Esophagus muscularis mucosa (tissue), 4 donors: ENCODE results near the gene FBP1. TPM values are rescaled to one million over a fixed set of nuclear protein-coding genes. Genes with fewer than 3 reads are reported as not detected.

Experiments used
- DNase-seq: peaks from one replicate; pipeline ENCODE4 v3.0.0-alpha.2; 2017; ENCODE audit errors: extremely low spot score
- H3K27ac ChIP-seq, 4 donors: fragments of 200-600 bp; sonication (generic); replicated peaks in 1 of 4; 1 replicate in 3 of 4; 2 replicates in 1 of 4; pipeline ENCODE4 v1.5.1; 2016 to 2019; ENCODE audit warnings: mild to moderate bottlenecking in 1 of 4
- H3K27me3 ChIP-seq, 4 donors: fragments of 200-600 bp; sonication (generic); one replicate each; pipeline versions ENCODE4 v1.5.1 to v1.6.0; 2016 to 2019
- H3K36me3 ChIP-seq, 4 donors: fragments of 200-600 bp; sonication (generic); one replicate each; pipeline ENCODE4 v1.5.1; 2016 to 2019
- H3K4me1 ChIP-seq, 4 donors: fragments of 200-600 bp; sonication (generic); one replicate each; pipeline ENCODE4 v1.5.1; 2016 to 2019
- H3K4me3 ChIP-seq, 4 donors: fragments of 200-600 bp; sonication (generic); 1 replicate in 2 of 4; 2 replicates in 2 of 4; pipeline ENCODE4 v1.5.1; 2016 to 2019; ENCODE audit warnings: mild to moderate bottlenecking in 4 of 4, moderate library complexity in 1 of 4
- H3K9me3 ChIP-seq, 4 donors: fragments of 200-600 bp; sonication (generic); 1 replicate in 3 of 4; 2 replicates in 1 of 4; pipeline ENCODE4 v1.5.1; 2016 to 2019
- CTCF ChIP-seq, 3 experiments: fragments of 200-600 bp in 2 of 3; fragments of 450-650 bp in 1 of 3; sonication (generic) in 2 of 3; IDR thresholded peaks; one replicate each; pipeline ENCODE4 v1.5.1; 2017 to 2019; ENCODE audit warnings: antibody characterized with exemption in 3 of 3, mild to moderate bottlenecking in 2 of 3, moderate library complexity in 1 of 3
- EP300 ChIP-seq: sonication (generic); formaldehyde crosslinking; IDR thresholded peaks from one replicate; pipeline ENCODE4 v1.6.1; 2017; ENCODE audit warnings: antibody characterized with exemption
- POLR2A ChIP-seq: fragments of 450-650 bp; IDR thresholded peaks from one replicate; pipeline ENCODE4 v1.6.1; 2017; ENCODE audit warnings: antibody characterized with exemption, moderate library complexity, mild to moderate bottlenecking, low read depth
- POLR2AphosphoS5 ChIP-seq, 2 donors: sonication (generic); formaldehyde crosslinking; IDR thresholded peaks; one replicate each; pipeline ENCODE4 v1.6.1; 2017; ENCODE audit warnings: antibody characterized with exemption in 2 of 2
- WGBS: methylation state at CpG from one replicate; pipeline ENCODE4 v1.1.5; 2018; 5-methylcytosine and 5-hydroxymethylcytosine counted together
- intact Hi-C: fragments of 100-400 bp; cut with DNase I; formaldehyde crosslinking; loops from one replicate; pipeline ENCODE4 v1.15.1; 2023
- total RNA-seq, 4 donors: library from RNA; depleted of rRNA; stranded (reverse); fragments of >200 nt; gene quantifications; one replicate each; pipeline versions ENCODE4 v1.1.0 to v1.2.1, GENCODE V29; 2016

FBP1 gene
- total RNA-seq, 4 donors from 2014 or later, result 1.2 to 4.6 (median 2.2) TPM

GRCh38 chr9:94676446-94677131, 37.3 kb upstream of the FBP1 start:
- no peak for DNase-seq
- WGBS, result 90% methylated on average over 9 of the region's 9 CpGs
- Histone ChIP-seq H3K9me3 (no peaks in the 10 kb centered on the region), H3K27ac (no peak overlapping the region), H3K27me3 (no peaks in the 10 kb centered on the region), H3K36me3 (no peaks in the 10 kb centered on the region), H3K4me1 (peaks cover 13 to 20% (median 17%) of the 10 kb centered on the region in 4 donors), H3K4me3 (no peak overlapping the region)
- TF ChIP-seq POLR2AphosphoS5 (IDR thresholded peaks at IDR 0.05), result no peak
- TF ChIP-seq EP300, result no peak
- no peak for TF ChIP-seq POLR2A
- TF ChIP-seq CTCF (IDR thresholded peaks at IDR 0.05), result no peak
- intact Hi-C loops, result loop anchor here (5.0 kb wide), 1 partner anchor 96 kb away; no protein-coding TSS in a partner anchor

- no peaks in the 10 kb centered on the region for H3K27me3 ChIP-seq
- intact Hi-C loops, result loop anchor here (5.0 kb wide), 1 partner anchor 97 kb away; no protein-coding TSS in a partner anchor
- H3K9me3 ChIP-seq, result no peaks in the 10 kb centered on the region
- H3K4me3 ChIP-seq, result no peak overlapping the region
- no peak for DNase-seq
- H3K27ac ChIP-seq, result peak overlapping the region in 3 of 4 donors; percentile 16 to 44 (median 38)
- no peaks in the 10 kb centered on the region for H3K36me3 ChIP-seq
- TF ChIP-seq EP300 (no peak), POLR2AphosphoS5 (IDR thresholded peaks at IDR 0.05) (peak in 1 of 2 donors; percentile 10), CTCF (IDR thresholded peaks at IDR 0.05) (no peak), POLR2A (no peak)
- peaks cover 11 to 17% (median 15%) of the 10 kb centered on the region in 4 donors for H3K4me1 ChIP-seq
- 48% methylated on average over 7 of the region's 7 CpGs for WGBS
Measured at GRCh38 chr9:94675008-94675881, 35.9 kb upstream of the FBP1 start.

- no peak overlapping the region for H3K4me3 ChIP-seq
- H3K27me3 ChIP-seq, result no peaks in the 10 kb centered on the region
- H3K9me3 ChIP-seq, result no peaks in the 10 kb centered on the region
- no peaks in the 10 kb centered on the region for H3K36me3 ChIP-seq
- peaks cover 15 to 21% (median 20%) of the 10 kb centered on the region in 4 donors for H3K4me1 ChIP-seq
- no peak overlapping the region for H3K27ac ChIP-seq
- TF ChIP-seq CTCF (IDR thresholded peaks at IDR 0.05) (no peak), POLR2AphosphoS5 (IDR thresholded peaks at IDR 0.05) (no peak), EP300 (no peak), POLR2A (no peak)
- no peak for DNase-seq
- 78% methylated on average over 2 of the region's 2 CpGs for WGBS
- intact Hi-C loops, result no loop called here
Measured at GRCh38 chr9:94672811-94673487, 33.6 kb upstream of the FBP1 start.

GRCh38 chr9:94668928-94669729, 29.8 kb upstream of the FBP1 start:
- no peaks in the 10 kb centered on the region for H3K36me3 ChIP-seq
- intact Hi-C loops, result no loop called here
- no peaks in the 10 kb centered on the region for H3K27me3 ChIP-seq
- H3K9me3 ChIP-seq, result no peaks in the 10 kb centered on the region
- TF ChIP-seq POLR2AphosphoS5 (IDR thresholded peaks at IDR 0.05), result no peak
- peak; percentile 54 to 70 (median 58) for TF ChIP-seq CTCF (IDR thresholded peaks at IDR 0.05)
- WGBS, result 49% methylated on average over 17 of the region's 17 CpGs
- H3K27ac ChIP-seq, result no peak overlapping the region
- DNase-seq, result no peak
- H3K4me1 ChIP-seq, result peaks cover 4 to 7% (median 4%) of the 10 kb centered on the region in 4 donors
- peak overlapping the region; percentile 11 to 41 (median 26) for H3K4me3 ChIP-seq
